Neuron (in vitro differentiated cells): ENCODE results near the gene CAPS.

Experiments
- H2AFZ ChIP-seq: one replicate; pipeline ENCODE4 v1.6.1; 2013; ENCODE audit warnings: low read depth, mild to moderate bottlenecking, inconsistent platforms, low read length, moderate library complexity
- H3K27me3 ChIP-seq: one replicate; pipeline ENCODE4 v1.6.1; 2013; ENCODE audit warnings: low read length; ENCODE audit not compliant: insufficient read depth
- H3K36me3 ChIP-seq: one replicate; pipeline ENCODE4 v1.6.1; 2013; ENCODE audit warnings: low read length; ENCODE audit not compliant: insufficient read depth
- H3K4me1 ChIP-seq: one replicate; pipeline ENCODE4 v1.6.1; 2013; ENCODE audit warnings: low read length; ENCODE audit not compliant: insufficient read depth
- H3K4me3 ChIP-seq: 2 replicates; pipeline ENCODE4 v1.5.1; 2013; ENCODE audit warnings: mild to moderate bottlenecking, low read length, moderate library complexity
- H3K9me3 ChIP-seq: one replicate; pipeline ENCODE4 v1.6.1; 2013; ENCODE audit warnings: low read length

CAPS gene

GRCh38 chr19:5908773-5909442 lies 5.1 kb upstream of the CAPS start:
- Histone ChIP-seq H3K9me3 (no peaks in the 10 kb centered on the region), H2AFZ (no peak overlapping the region), H3K4me1 (peaks cover 21% of the 10 kb centered on the region), H3K27me3 (no peaks in the 10 kb centered on the region), H3K36me3 (peaks cover 3% of the 10 kb centered on the region), H3K4me3 (no peak overlapping the region)

GRCh38 chr19:5910638-5910907 lies 3.5 kb upstream of the CAPS start:
- Histone ChIP-seq H3K4me3 (no peak overlapping the region), H3K27me3 (no peaks in the 10 kb centered on the region), H3K9me3 (no peaks in the 10 kb centered on the region), H3K4me1 (peaks cover 21% of the 10 kb centered on the region), H3K36me3 (peaks cover 10% of the 10 kb centered on the region), H2AFZ (no peak overlapping the region)

- Histone ChIP-seq H3K4me1 (peaks cover 21% of the 10 kb centered on the region), H3K27me3 (no peaks in the 10 kb centered on the region), H3K9me3 (no peaks in the 10 kb centered on the region), H2AFZ (no peak overlapping the region), H3K36me3 (peaks cover 13% of the 10 kb centered on the region), H3K4me3 (no peak overlapping the region)
Measured at GRCh38 chr19:5911366-5911765, 2.7 kb upstream of the CAPS start.

DNA sequence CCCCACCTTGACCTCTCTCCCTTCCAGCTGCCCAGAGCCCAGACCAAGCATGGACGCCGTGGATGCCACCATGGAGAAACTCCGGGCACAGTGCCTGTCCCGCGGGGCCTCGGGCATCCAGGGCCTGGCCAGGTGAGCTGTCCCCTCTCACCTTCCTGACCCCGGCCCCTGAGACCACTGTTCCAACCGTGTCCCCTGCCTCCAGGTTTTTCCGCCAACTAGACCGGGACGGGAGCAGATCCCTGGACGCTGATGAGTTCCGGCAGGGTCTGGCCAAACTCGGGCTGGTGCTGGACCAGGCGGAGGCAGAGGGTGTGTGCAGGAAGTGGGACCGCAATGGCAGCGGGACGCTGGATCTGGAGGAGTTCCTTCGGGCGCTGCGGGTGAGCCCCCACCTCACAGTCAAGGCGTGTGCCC lies 312 bp downstream of the CAPS start:
- H3K4me1 ChIP-seq: peaks cover 15% of the 10 kb centered on the region
- H3K36me3 ChIP-seq: peaks cover 40% of the 10 kb centered on the region

GRCh38 chr19:5914946-5915781 lies 1.1 kb downstream of the CAPS start:
- Histone ChIP-seq H3K4me1 (peaks cover 7% of the 10 kb centered on the region), H3K36me3 (peaks cover 46% of the 10 kb centered on the region), H3K4me3 (no peak overlapping the region), H3K9me3 (no peaks in the 10 kb centered on the region), H2AFZ (no peak overlapping the region), H3K27me3 (no peaks in the 10 kb centered on the region)

More for the DNA sequence above, 312 bp downstream of the CAPS start:
- Histone ChIP-seq H3K4me3 (no peak overlapping the region), H3K27me3 (no peaks in the 10 kb centered on the region), H3K9me3 (no peaks in the 10 kb centered on the region), H2AFZ (no peak overlapping the region)

DNA sequence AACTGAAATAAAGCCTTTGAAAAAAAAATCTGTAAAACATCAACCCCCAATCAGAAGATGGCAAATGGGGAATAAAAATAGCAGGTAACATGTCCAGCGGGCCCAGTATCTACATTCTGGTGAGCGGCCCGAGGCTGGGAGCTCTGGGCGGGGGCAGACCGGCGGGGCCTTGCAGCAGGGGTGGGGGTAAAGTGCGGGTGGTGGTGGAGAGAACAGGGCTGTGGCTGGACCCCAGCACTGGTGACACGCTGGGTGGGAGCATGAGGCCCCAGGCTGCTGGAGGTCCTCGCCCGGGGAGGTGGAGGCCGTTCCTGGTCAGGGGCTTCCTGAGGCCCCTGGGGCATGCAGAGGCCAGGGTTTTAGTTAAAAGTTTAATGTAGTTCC lies 1.7 kb downstream of the CAPS start:
- no peaks in the 10 kb centered on the region for H3K27me3 ChIP-seq
- H3K4me3 ChIP-seq: no peak overlapping the region
- no peaks in the 10 kb centered on the region for H3K9me3 ChIP-seq
- H2AFZ ChIP-seq: no peak overlapping the region
- peaks cover 1% of the 10 kb centered on the region for H3K4me1 ChIP-seq
- H3K36me3 ChIP-seq: peaks cover 48% of the 10 kb centered on the region

- Histone ChIP-seq H3K36me3 (peaks cover 53% of the 10 kb centered on the region), H3K4me3 (no peak overlapping the region), H3K9me3 (no peaks in the 10 kb centered on the region), H2AFZ (no peak overlapping the region), H3K27me3 (no peaks in the 10 kb centered on the region), H3K4me1 (no peaks in the 10 kb centered on the region)
Measured at GRCh38 chr19:5916181-5916708, 2.2 kb downstream of the CAPS start.

DNA sequence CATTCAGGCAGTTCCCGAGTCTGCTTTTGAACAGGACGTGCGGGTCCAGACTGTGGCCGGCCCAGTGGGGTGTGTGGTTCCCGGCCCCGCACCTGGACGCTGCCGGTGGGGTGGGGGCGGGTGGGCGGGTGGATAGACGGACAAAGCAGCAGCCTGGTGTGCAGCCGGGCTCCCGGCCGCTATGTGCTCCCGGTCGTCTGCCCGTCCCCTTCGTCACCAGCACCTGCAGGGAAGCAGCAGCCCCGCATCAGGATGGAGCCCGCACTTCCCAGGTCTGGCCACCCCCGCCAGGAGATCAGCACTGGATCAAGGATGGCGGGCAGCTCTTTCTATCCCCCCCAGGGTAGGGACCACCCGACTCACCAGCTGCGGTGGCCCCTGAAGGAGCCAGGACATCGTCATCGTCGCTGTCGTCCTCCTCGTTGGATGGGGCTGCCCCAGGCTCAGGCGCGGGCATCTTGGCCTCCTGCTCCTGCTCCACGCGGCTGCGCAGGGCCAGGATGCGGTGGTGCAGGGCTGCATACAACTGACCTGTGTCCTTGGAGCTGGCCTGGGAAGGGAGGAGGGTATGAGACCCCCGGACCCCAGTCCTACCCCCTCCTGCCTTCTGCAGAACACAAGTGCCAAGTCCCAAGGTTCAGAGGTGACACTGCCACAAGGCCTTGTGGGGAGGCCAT lies 3.5 kb downstream of the CAPS start:
- no peaks in the 10 kb centered on the region for H3K27me3 ChIP-seq
- H3K9me3 ChIP-seq: no peaks in the 10 kb centered on the region
- H3K4me3 ChIP-seq: no peak overlapping the region
- H3K4me1 ChIP-seq: no peaks in the 10 kb centered on the region
- H2AFZ ChIP-seq: no peak overlapping the region
- H3K36me3 ChIP-seq: peaks cover 64% of the 10 kb centered on the region

- Histone ChIP-seq H2AFZ (no peak overlapping the region), H3K9me3 (no peaks in the 10 kb centered on the region), H3K36me3 (peaks cover 68% of the 10 kb centered on the region), H3K4me1 (no peaks in the 10 kb centered on the region), H3K4me3 (no peak overlapping the region), H3K27me3 (no peaks in the 10 kb centered on the region)
Measured at GRCh38 chr19:5918463-5919079, 4.5 kb downstream of the CAPS start.

DNA sequence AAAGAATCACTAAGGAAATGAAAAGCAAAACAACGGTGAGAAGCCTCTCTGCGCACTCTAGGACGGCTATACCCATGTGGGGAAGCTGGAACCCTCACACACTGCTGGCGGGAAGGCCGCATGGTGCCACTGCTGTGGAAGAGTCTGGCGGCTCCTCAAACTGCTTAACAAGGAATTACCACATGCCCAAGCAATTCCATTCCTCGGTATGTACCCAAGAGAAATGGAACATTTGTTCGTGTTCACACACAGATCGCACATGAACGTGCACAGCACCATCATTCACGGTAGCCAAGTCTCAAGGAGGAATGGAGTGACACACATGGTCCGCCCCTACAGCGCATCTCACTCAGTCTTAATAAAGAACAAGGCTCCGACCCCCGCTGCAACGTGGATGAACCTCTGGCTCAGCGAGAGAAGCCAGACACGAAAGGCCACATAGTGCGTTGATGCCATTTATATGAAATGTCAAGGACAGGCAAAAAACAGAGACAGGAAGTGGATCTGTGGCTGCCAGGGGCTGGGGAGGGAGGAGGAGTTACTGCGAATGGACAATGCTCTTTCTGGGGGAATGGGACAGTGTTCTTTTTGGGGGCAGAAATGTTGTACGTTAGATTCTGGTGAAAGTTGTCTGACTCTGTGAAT lies 7.6 kb downstream of the CAPS start:
- Histone ChIP-seq H2AFZ (no peak overlapping the region), H3K4me3 (no peak overlapping the region), H3K4me1 (no peaks in the 10 kb centered on the region), H3K9me3 (no peaks in the 10 kb centered on the region), H3K36me3 (peaks cover 84% of the 10 kb centered on the region), H3K27me3 (no peaks in the 10 kb centered on the region)

DNA sequence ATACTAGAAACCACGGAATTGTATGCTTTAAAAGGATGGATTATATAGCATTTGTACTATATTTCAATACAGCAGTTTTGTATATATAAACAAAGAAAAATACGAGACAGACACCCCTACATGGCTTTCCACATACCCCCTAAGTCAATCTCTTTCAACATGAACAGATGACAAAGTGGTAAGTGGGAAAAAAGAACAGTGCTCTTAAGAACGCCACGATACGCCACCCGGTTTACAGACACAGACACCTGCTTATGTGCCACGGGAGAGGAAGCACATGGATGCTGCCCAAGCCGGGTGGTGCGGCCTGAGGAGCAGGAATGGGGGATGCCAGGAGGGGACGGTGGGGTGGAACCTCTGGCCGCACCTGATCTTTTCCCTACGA lies 8.1 kb downstream of the CAPS start:
- H3K27me3 ChIP-seq: no peaks in the 10 kb centered on the region
- peaks cover 85% of the 10 kb centered on the region for H3K36me3 ChIP-seq
- no peaks in the 10 kb centered on the region for H3K4me1 ChIP-seq
- H3K9me3 ChIP-seq: no peaks in the 10 kb centered on the region
- H2AFZ ChIP-seq: no peak overlapping the region
- H3K4me3 ChIP-seq: no peak overlapping the region

DNA sequence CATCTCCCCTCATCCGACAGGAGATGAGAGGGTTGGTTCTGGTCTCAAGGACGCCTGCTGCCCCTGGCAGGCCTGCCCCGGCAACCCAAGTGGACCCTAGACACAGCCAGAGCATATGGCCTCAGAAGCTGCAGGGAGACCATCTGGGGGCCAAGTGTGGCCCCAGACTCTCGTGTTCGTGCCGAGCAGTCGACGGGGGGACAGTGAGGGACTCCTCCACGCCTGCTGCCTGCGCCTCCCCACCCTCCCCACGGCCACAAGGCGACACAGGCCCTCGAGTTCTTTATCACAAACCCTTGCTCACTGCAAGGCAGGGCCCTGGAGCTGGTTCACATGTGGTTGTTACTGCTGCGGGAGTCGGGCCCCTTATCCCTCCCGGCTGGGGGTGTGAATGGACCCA lies 9.3 kb downstream of the CAPS start:
- H2AFZ ChIP-seq: no peak overlapping the region
- no peaks in the 10 kb centered on the region for H3K27me3 ChIP-seq
- no peaks in the 10 kb centered on the region for H3K9me3 ChIP-seq
- no peak overlapping the region for H3K4me3 ChIP-seq
- peaks cover 86% of the 10 kb centered on the region for H3K36me3 ChIP-seq
- H3K4me1 ChIP-seq: no peaks in the 10 kb centered on the region
